ENCODE data around the gene MKLN1.

- TF ChIP-seq, protein P1, sequence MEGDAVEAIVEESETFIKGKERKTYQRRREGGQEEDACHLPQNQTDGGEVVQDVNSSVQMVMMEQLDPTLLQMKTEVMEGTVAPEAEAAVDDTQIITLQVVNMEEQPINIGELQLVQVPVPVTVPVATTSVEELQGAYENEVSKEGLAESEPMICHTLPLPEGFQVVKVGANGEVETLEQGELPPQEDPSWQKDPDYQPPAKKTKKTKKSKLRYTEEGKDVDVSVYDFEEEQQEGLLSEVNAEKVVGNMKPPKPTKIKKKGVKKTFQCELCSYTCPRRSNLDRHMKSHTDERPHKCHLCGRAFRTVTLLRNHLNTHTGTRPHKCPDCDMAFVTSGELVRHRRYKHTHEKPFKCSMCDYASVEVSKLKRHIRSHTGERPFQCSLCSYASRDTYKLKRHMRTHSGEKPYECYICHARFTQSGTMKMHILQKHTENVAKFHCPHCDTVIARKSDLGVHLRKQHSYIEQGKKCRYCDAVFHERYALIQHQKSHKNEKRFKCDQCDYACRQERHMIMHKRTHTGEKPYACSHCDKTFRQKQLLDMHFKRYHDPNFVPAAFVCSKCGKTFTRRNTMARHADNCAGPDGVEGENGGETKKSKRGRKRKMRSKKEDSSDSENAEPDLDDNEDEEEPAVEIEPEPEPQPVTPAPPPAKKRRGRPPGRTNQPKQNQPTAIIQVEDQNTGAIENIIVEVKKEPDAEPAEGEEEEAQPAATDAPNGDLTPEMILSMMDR (IDR thresholded peaks at IDR 0.05): no peak
- TF ChIP-seq POLR2A (IDR thresholded peaks at IDR 0.05) (no peak), POLR2AphosphoS5 (IDR thresholded peaks at IDR 0.05) (no peak)
Observed at GRCh38 chr7:131299074-131299473, 28.6 kb upstream of the MKLN1 start.
